Stimulated activated CD8-positive, alpha-beta memory T cell treated with anti-CD3 and anti-CD28 coated beads, Interleukin-15, amount 100 ng/mL, for 48 hours (primary cell): ENCODE results near the gene DCUN1D5.

Experiments
- DNase-seq, 2 donors: peaks; one replicate each; pipeline ENCODE4 v3.0.0-alpha.2; 2020; ENCODE audit warnings: low read depth in 2 of 2

DCUN1D5 gene

DNA sequence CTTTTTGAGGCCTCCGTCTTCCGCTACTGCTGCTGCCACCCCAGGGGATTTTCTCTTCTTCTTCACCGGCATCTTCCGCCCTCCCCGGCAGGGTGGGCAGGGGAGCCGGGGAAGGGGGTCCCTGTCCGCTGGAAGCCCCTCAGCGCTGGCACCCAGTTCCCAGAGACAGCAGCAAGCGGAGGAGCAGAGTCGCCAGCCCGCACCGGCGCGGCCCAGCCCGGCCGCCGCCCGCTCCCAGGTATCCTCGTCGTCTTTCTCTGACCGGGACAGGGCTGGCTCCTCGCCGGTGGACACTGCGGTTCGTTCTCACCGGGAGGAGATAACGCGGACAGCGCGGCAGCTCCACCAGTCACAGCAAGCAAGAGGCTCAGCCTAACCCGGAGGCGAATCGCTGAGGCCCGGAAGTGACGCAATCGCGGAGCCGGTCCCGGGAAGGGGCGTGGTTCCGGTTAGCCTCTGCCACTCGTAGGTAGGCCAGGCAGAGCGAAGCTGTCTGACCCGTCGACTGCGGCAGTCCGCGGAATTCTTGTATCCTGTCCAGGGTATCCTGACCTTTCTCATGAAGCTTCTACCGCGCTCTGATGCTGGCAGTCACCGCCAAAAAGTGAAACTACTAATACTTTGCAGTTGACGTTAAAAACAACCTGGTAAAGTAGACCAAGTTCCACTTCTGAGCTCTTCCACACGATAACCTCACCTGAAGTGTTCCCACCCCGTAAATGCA lies at the start of gene DCUN1D5:
DCUN1D5 (minus strand) TSS at position 360 of the 724 bp plus-strand sequence; CDS start at position 72, 288 bp downstream.
- peak; percentile 93 to 94 for DNase-seq

- DNase-seq: no peak
These were observed 33.5 kb upstream of the DCUN1D5 start for GRCh38 chr11:103125462-103125861.

GRCh38 chr11:103114836-103115235 lies 22.9 kb upstream of the DCUN1D5 start:
- DNase-seq: no peak

GRCh38 chr11:103112364-103112763 lies 20.4 kb upstream of the DCUN1D5 start:
- no peak for DNase-seq

- no peak for DNase-seq
These were observed 19.4 kb upstream of the DCUN1D5 start for GRCh38 chr11:103111400-103111799.

GRCh38 chr11:103110391-103110790 lies 18.4 kb upstream of the DCUN1D5 start:
- DNase-seq: no peak

- no peak for DNase-seq
These were observed 17.9 kb upstream of the DCUN1D5 start for GRCh38 chr11:103109818-103110388.

GRCh38 chr11:103108933-103109817 lies 17.2 kb upstream of the DCUN1D5 start, which contains the start of gene DYNC2H1:
DYNC2H1 (plus strand) TSS chr11:103109426; CDS start chr11:103109575, 149 bp downstream.
- DNase-seq: peak; percentile 83 to 84

GRCh38 chr11:103097279-103097678 lies 5.3 kb upstream of the DCUN1D5 start:
- no peak for DNase-seq

GRCh38 chr11:103091064-103091800 lies 728 bp downstream of the DCUN1D5 start:
- DNase-seq: peak in 1 of 2 donors; percentile 23

GRCh38 chr11:103086461-103086860 lies 5.5 kb downstream of the DCUN1D5 start:
- no peak for DNase-seq

DNA sequence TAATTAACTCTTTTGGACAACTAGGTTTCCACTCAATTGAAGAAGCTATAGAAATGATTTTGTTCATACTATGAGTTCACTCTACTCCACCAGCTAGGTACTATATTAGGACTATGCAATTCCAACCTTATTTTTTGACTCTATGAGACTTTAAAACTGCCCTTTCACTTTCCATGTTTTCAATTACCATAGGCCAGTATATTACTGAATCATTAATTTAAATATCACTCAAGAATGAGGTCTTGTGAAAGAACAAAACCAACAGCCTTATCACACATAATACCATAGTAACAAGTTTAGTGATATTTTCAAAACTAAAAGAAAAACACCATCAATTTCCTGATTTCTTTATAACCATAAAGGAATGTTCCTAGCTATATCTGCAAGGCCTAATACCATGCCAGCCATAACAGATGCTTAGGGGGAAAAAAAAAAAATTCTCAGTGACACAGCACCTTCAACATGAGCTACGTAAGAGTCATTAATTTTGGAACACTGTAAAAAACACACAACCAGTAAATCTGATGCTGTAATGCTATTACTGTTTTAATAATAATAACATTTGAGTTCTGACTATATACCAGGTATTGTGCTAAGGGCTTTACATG lies 6.1 kb downstream of the DCUN1D5 start:
- no peak for DNase-seq

DNA sequence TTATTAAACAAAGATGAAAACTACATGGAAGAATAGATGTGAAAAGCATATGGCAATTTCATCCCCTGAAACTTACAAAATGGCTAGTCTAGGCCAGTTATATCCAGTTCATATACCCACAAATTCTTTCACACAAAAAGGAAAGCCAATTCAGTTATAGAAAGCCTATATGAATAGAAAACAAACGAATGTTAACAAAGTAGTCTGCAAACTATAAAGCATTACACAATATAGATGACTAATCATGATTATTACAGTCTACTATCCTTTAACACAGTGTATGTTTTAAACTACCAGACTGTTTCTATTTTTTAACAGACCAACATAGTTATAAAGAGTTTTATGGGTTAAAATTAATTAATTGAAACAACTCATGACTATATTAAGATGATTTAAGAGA lies 12.1 kb downstream of the DCUN1D5 start:
- no peak for DNase-seq

- DNase-seq: no peak
These were observed 13.2 kb downstream of the DCUN1D5 start for GRCh38 chr11:103078710-103079109.

DNA sequence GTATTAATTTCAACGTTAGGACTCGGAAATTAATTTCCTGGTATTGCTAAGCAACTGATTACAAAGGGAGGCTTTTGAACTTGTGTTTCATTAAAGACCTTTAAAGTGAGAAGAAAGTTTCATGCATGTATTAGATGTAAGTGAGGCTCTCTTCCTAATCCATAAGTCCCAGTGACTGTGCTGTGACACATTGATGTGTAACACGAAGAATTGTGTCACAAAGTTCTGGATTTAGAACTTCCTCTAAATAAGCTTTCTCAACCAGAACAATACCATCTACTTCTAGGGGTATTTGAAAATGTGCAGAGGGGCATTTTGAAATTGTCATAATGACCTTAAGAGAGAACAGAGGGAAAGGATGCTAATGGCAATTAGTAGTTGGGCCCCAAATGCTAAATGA lies 14.4 kb downstream of the DCUN1D5 start:
- no peak for DNase-seq

GRCh38 chr11:103076361-103076760 lies 15.6 kb downstream of the DCUN1D5 start:
- DNase-seq: no peak

DNA sequence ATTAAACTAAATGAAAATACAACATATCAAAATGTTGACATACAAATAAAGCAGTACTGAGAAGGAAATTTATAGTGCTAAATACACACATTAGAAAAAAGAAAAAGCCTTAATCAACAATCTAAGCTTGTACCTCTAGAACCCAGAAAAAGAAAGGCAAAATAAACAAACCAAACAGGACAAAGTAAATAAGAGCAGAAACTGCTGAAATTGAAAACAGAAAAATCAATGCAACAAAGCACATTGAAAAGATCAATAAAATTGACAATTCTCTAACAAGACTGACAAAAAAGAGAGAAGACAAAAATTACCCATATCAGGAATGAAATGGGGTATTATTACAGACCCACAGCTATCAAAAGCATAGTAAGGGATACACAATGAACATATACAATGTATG lies 21.0 kb downstream of the DCUN1D5 start:
- DNase-seq: no peak

DNA sequence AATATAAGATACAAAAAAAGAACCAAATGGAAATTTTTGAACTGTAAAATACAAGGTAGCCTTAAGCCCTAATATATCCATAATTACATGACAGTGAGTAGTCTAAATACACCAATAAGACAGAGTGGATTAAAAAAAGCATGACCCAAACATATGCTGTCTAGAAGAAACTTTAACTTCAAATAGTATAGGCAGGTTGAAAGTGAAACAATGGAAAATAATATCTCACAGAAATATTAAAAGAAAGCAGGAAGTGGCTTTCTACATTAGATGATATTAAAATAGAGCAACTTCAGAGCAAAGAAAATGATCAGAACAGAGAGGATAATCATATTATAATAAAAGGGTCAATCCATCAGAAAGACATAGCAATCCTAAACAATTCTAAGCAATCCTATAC lies 21.8 kb downstream of the DCUN1D5 start:
- DNase-seq: no peak

- no peak for DNase-seq
These were observed 22.6 kb downstream of the DCUN1D5 start for GRCh38 chr11:103069367-103069766.

GRCh38 chr11:103067118-103067517 lies 24.8 kb downstream of the DCUN1D5 start:
- no peak for DNase-seq

GRCh38 chr11:103061656-103062055 lies 30.3 kb downstream of the DCUN1D5 start:
- no peak for DNase-seq
